GM12878 (cell line): ENCODE measurements around the gene GID4. TPM values are rescaled to one million over a fixed set of nuclear protein-coding genes. Genes with fewer than 3 reads are reported as not detected.
A peak's percentile ranks its signal among the peaks of the same experiment; 100 is the strongest.

Experiments used
- ATAC-seq: fragments of 200-7000 bp; cut with Tn5 transposase; 3 replicates; pipeline ENCODE4 v1.9.1; 2020; ENCODE audit warnings: mild to moderate bottlenecking, moderate library complexity
- BruUV-seq: library from RNA; stranded (reverse); fragments of 400-500 nt; replicated peaks from 2 replicates; lab custom pipeline; 2021; lab: Mats Ljungman, UMichigan
- CTCF ChIA-PET: fragments of 300-600 bp; sonication (Branson Sonifier 250); formaldehyde crosslinking; extraction: SDS; loops from one replicate; lab custom pipeline; 2021; ENCODE audit warnings: inconsistent platforms; lab: Yijun Ruan, JAX
- POLR2A ChIA-PET: fragments of 350-600 bp; formaldehyde crosslinking; extraction: SDS; loops from one replicate; lab custom pipeline; 2021; ENCODE audit warnings: inconsistent platforms; lab: Charles Lee
- RAD21 ChIA-PET: fragments of 300-600 bp; sonication (Branson Sonifier 250); formaldehyde crosslinking; loops from one replicate; lab custom pipeline; 2023; ENCODE audit warnings: antibody characterized with exemption; ENCODE audit not compliant: unreplicated experiment; lab: Charles Lee
- SMC1A ChIA-PET: fragments of 300-600 bp; sonication (Branson Sonifier 250); formaldehyde crosslinking; loops from one replicate; lab custom pipeline; 2023; ENCODE audit not compliant: unreplicated experiment, uncharacterized antibody; lab: Charles Lee
- DNase-seq: peaks from one replicate; pipeline ENCODE4 v3.0.0-alpha.2; 2011; ENCODE audit warnings: low read depth, low spot score
- FAIRE-seq: peaks from 3 replicates; lab custom pipeline; 2011; peaks lifted over from hg19 to GRCh38; lab: Jason Lieb, UNC
- H2AFZ ChIP-seq: 2 replicates; pipeline ENCODE4 v1.6.0; 2011; ENCODE audit warnings: low read depth, low read length, control low read depth; ENCODE audit not compliant: control insufficient read depth
- H3K27ac ChIP-seq: 2 replicates; pipeline ENCODE4 v1.5.1; 2011; ENCODE audit warnings: control low read depth; ENCODE audit not compliant: control insufficient read depth, insufficient read depth
- H3K27me3 ChIP-seq, 2 experiments: replicated peaks in 1 of 2; 2 replicates each; pipeline versions ENCODE4 v1.6.0 to v1.6.1; 2011; ENCODE audit warnings: low read length in 1 of 2; ENCODE audit not compliant: control insufficient read depth in 2 of 2, insufficient read depth in 2 of 2
- H3K36me3 ChIP-seq, 2 experiments: 2 replicates each; pipeline ENCODE4 v1.5.1; 2011; ENCODE audit warnings: low read length in 1 of 2; ENCODE audit not compliant: control insufficient read depth in 2 of 2, insufficient read depth in 2 of 2
- H3K4me1 ChIP-seq: 2 replicates; pipeline ENCODE4 v1.6.1; 2011; ENCODE audit warnings: mild to moderate bottlenecking, low read length, moderate library complexity, mixed read lengths; ENCODE audit not compliant: control insufficient read depth, insufficient read depth
- H3K4me2 ChIP-seq: 2 replicates; pipeline ENCODE4 v1.6.0; 2011; ENCODE audit warnings: control low read depth; ENCODE audit not compliant: control insufficient read depth, insufficient read depth
- H3K4me3 ChIP-seq: fragments of 200-600 bp; sonication (generic); 2 replicates; pipeline ENCODE4 v1.5.1; 2016
- H3K79me2 ChIP-seq: 2 replicates; pipeline ENCODE4 v1.6.0; 2011; ENCODE audit warnings: low read length; ENCODE audit not compliant: control insufficient read depth, insufficient read depth
- H3K9ac ChIP-seq: 2 replicates; pipeline ENCODE4 v1.8.0; 2011; ENCODE audit warnings: low read length, control low read depth, mixed read lengths; ENCODE audit not compliant: control insufficient read depth, insufficient read depth
- H3K9me3 ChIP-seq: replicated peaks from 3 replicates; pipeline ENCODE4 v1.5.1; 2011; ENCODE audit warnings: mild to moderate bottlenecking, low read length; ENCODE audit not compliant: control insufficient read depth, insufficient read depth
- H4K20me1 ChIP-seq: 2 replicates; pipeline ENCODE4 v1.6.0; 2011; ENCODE audit not compliant: control insufficient read depth, insufficient read depth
- BCL11A ChIP-seq: IDR thresholded peaks from 2 replicates; pipeline ENCODE4 v1.6.1; 2011; ENCODE audit warnings: low read depth, low read length
- CEBPB ChIP-seq, 2 experiments: fragments of 150-350 bp in 1 of 2; IDR thresholded peaks; 2 replicates each; pipeline ENCODE4 v1.6.1; 2012 to 2014; ENCODE audit warnings: low read depth in 2 of 2, low read length in 2 of 2, borderline replicate concordance in 1 of 2, inconsistent platforms in 1 of 2
- CHD1 ChIP-seq: IDR thresholded peaks from 2 replicates; pipeline ENCODE4 v1.6.1; 2012; ENCODE audit warnings: low read depth, low read length, improper control_type of control experiment
- ESRRA ChIP-seq: IDR thresholded peaks from 2 replicates; pipeline ENCODE4 v1.6.1; 2012; ENCODE audit warnings: mild to moderate bottlenecking, low read length, improper control_type of control experiment
- MXI1 ChIP-seq: fragments of 150-350 bp; IDR thresholded peaks from 2 replicates; pipeline ENCODE4 v1.6.1; 2011; ENCODE audit warnings: low read depth, mild to moderate bottlenecking, inconsistent platforms, low read length, improper control_type of control experiment
- NRF1 ChIP-seq: conservative IDR thresholded peaks from 2 replicates; pipeline ENCODE4 v1.6.1; 2011; ENCODE audit warnings: mild to moderate bottlenecking, low read depth, low read length, improper control_type of control experiment
- RCOR1 ChIP-seq: conservative IDR thresholded peaks from 2 replicates; pipeline ENCODE4 v1.6.1; 2012; ENCODE audit warnings: low read depth, low read length, improper control_type of control experiment
- RUNX3 ChIP-seq: IDR thresholded peaks from 2 replicates; pipeline ENCODE4 v1.6.1; 2012; ENCODE audit warnings: low read length, inconsistent platforms
- SMC3 ChIP-seq: IDR thresholded peaks from 2 replicates; pipeline ENCODE4 v1.6.1; 2011; ENCODE audit warnings: low read length, improper control_type of control experiment, borderline replicate concordance
- TBL1XR1 ChIP-seq: IDR thresholded peaks from 2 replicates; pipeline ENCODE4 v1.6.1; 2012; ENCODE audit warnings: low read depth, low read length, improper control_type of control experiment
- ZNF217 ChIP-seq: fragments of 450-650 bp; IDR thresholded peaks from 2 replicates; pipeline ENCODE4 v1.6.1; 2017; ENCODE audit warnings: antibody characterized with exemption, mild to moderate bottlenecking
- WGBS: methylation state at CpG from one replicate; pipeline ENCODE4 v1.1.6; 2016; ENCODE audit warnings: low lambda C conversion rate; ENCODE audit not compliant: insufficient replicate concordance, insufficient coverage; ENCODE audit errors: missing lambda C conversion rate; 5-methylcytosine and 5-hydroxymethylcytosine counted together
- in situ Hi-C: fragments of 300-500 bp; cut with MboI; formaldehyde crosslinking; loops from 9 replicates; pipeline ENCODE4 v1.14.3; 2018; ENCODE audit warnings: mixed read lengths
- intact Hi-C: fragments of 100-400 bp; cut with micrococcal nuclease; formaldehyde crosslinking; loops from one replicate; pipeline ENCODE4 v1.14.2; 2022; ENCODE audit not compliant: unreplicated experiment
- polyA plus RNA-seq, 11 experiments: library from polyadenylated mRNA; depleted of rRNA in 4 of 11; unstranded in 6 of 11; stranded (reverse) in 5 of 11; fragments of >200 nt; fragmentation: Nextera tagmentation in 4 of 11; fragmentation: Illumina TruSeq in 1 of 11; extraction: Ambion mirVana in 4 of 11; extraction: Trizol in 1 of 11; gene quantifications; 1 replicate in 1 of 11; 2 replicates in 10 of 11; pipeline versions ENCODE4 v1.2.1 to v1.2.3, GENCODE V29; 2011 to 2016; ENCODE audit warnings: inconsistent platforms in 2 of 11, missing spikeins in 2 of 11, low read depth in 1 of 11
- total RNA-seq, 4 experiments: library from RNA; depleted of rRNA in 3 of 4; stranded (reverse); fragments of >200 nt in 3 of 4; fragmentation: Illumina TruSeq in 1 of 4; extraction: Trizol in 1 of 4; gene quantifications; 2 replicates each; pipeline versions ENCODE4 v1.2.1 to v1.2.3, GENCODE V29; 2013 to 2021
- TF ChIP-seq, protein P1 (sequence below): IDR thresholded peaks from 2 replicates; pipeline ENCODE4 v1.6.1; 2011; ENCODE audit warnings: borderline replicate concordance, low read depth, mild to moderate bottlenecking, moderate library complexity, low read length; ENCODE audit not compliant: insufficient read depth, poor library complexity, severe bottlenecking
- TF ChIP-seq, protein P2 (sequence below): fragments of 450-650 bp; IDR thresholded peaks from 2 replicates; pipeline ENCODE4 v1.6.1; 2017; ENCODE audit warnings: mild to moderate bottlenecking
- TF ChIP-seq, protein P3 (sequence below): fragments of 150-350 bp; IDR thresholded peaks from 2 replicates; pipeline ENCODE4 v1.6.1; 2014; ENCODE audit warnings: mild to moderate bottlenecking, low read depth, low read length
- TF ChIP-seq, protein P4 (sequence below): fragments of 450-650 bp; formaldehyde crosslinking; IDR thresholded peaks from 2 replicates; pipeline ENCODE4 v1.4.0; 2020; ENCODE audit warnings: mild to moderate bottlenecking, moderate library complexity

GID4 gene
- total and polyA plus RNA-seq, 10 of the 15 experiments (the other 5 are each of a cell fraction or from before 2014, with no cell fraction given): 0.93 to 7.3 (median 3.6) TPM

DNA sequence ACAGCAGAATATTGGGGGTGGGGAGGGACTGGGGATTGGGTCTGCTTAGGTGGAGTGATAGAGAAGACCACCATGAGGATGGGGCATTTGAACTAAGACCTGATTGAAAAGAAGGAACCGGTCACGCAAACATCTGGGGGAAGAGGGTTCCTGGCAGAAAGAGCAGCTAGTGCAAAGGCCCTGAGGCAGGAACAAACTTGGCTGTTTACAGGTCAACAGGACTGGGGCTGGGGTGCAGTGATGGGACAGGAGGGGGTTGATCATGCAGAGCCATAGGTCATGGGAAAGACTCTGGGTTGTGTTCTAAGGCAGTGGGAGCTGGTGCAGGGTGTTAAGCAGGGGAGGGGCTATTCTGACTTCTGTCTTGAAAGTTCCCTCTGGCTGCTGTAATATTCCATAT, 50.4 kb downstream of the GID4 start:
- Histone ChIP-seq H3K9ac (no peak overlapping the region), H3K36me3 (peaks cover 0 to 7% of the 10 kb centered on the region in 2 experiments; a peak in 2 of 4 replicates), H3K9me3 (no peaks in the 10 kb centered on the region), H2AFZ (no peak overlapping the region), H3K27ac (no peak overlapping the region), H3K27me3 (no peaks in the 10 kb centered on the region), H3K4me1 (no peaks in the 10 kb centered on the region), H3K4me3 (peak overlapping the region; percentile 25; the same call in 1 of the 2 replicates), H3K79me2 (peaks cover 26% of the 10 kb centered on the region), H3K4me2 (peak overlapping the region; percentile 48), H4K20me1 (no peaks in the 10 kb centered on the region)
- CTCF ChIA-PET: no interaction called here
- SMC1A ChIA-PET: interaction anchor here (1.5 kb wide), 1 partner anchor 96 kb away, joined by 5 read pairs; no protein-coding TSS in a partner anchor
- POLR2A ChIA-PET: interaction anchor here (0.5 kb wide), 1 partner anchor 21 kb away, joined by 5 read pairs; no protein-coding TSS in a partner anchor
- BruUV-seq: no TSS peak
- no peak for DNase-seq
- no peak for TF ChIP-seq SMC3
- TF ChIP-seq, protein P1, sequence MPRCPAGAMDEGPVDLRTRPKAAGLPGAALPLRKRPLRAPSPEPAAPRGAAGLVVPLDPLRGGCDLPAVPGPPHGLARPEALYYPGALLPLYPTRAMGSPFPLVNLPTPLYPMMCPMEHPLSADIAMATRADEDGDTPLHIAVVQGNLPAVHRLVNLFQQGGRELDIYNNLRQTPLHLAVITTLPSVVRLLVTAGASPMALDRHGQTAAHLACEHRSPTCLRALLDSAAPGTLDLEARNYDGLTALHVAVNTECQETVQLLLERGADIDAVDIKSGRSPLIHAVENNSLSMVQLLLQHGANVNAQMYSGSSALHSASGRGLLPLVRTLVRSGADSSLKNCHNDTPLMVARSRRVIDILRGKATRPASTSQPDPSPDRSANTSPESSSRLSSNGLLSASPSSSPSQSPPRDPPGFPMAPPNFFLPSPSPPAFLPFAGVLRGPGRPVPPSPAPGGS: no peak
- no peak for TF ChIP-seq TBL1XR1
- TF ChIP-seq, protein P2, sequence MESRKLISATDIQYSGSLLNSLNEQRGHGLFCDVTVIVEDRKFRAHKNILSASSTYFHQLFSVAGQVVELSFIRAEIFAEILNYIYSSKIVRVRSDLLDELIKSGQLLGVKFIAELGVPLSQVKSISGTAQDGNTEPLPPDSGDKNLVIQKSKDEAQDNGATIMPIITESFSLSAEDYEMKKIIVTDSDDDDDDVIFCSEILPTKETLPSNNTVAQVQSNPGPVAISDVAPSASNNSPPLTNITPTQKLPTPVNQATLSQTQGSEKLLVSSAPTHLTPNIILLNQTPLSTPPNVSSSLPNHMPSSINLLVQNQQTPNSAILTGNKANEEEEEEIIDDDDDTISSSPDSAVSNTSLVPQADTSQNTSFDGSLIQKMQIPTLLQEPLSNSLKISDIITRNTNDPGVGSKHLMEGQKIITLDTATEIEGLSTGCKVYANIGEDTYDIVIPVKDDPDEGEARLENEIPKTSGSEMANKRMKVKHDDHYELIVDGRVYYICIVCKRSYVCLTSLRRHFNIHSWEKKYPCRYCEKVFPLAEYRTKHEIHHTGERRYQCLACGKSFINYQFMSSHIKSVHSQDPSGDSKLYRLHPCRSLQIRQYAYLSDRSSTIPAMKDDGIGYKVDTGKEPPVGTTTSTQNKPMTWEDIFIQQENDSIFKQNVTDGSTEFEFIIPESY: no peak
- no peak for TF ChIP-seq CEBPB (IDR thresholded peaks at IDR 0.05; ENCODE audit: borderline replicate concordance in 1 of 2, low read depth in 2 of 2, low read length in 2 of 2)
- TF ChIP-seq ESRRA: no peak
- no peak for TF ChIP-seq CHD1
- TF ChIP-seq, protein P3, sequence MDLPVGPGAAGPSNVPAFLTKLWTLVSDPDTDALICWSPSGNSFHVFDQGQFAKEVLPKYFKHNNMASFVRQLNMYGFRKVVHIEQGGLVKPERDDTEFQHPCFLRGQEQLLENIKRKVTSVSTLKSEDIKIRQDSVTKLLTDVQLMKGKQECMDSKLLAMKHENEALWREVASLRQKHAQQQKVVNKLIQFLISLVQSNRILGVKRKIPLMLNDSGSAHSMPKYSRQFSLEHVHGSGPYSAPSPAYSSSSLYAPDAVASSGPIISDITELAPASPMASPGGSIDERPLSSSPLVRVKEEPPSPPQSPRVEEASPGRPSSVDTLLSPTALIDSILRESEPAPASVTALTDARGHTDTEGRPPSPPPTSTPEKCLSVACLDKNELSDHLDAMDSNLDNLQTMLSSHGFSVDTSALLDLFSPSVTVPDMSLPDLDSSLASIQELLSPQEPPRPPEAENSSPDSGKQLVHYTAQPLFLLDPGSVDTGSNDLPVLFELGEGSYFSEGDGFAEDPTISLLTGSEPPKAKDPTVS: no peak
- TF ChIP-seq BCL11A: no peak
- TF ChIP-seq MXI1: no peak
- TF ChIP-seq RCOR1: no peak
- no peak for TF ChIP-seq RUNX3
- no peak for TF ChIP-seq ZNF217
- TF ChIP-seq, protein P4, sequence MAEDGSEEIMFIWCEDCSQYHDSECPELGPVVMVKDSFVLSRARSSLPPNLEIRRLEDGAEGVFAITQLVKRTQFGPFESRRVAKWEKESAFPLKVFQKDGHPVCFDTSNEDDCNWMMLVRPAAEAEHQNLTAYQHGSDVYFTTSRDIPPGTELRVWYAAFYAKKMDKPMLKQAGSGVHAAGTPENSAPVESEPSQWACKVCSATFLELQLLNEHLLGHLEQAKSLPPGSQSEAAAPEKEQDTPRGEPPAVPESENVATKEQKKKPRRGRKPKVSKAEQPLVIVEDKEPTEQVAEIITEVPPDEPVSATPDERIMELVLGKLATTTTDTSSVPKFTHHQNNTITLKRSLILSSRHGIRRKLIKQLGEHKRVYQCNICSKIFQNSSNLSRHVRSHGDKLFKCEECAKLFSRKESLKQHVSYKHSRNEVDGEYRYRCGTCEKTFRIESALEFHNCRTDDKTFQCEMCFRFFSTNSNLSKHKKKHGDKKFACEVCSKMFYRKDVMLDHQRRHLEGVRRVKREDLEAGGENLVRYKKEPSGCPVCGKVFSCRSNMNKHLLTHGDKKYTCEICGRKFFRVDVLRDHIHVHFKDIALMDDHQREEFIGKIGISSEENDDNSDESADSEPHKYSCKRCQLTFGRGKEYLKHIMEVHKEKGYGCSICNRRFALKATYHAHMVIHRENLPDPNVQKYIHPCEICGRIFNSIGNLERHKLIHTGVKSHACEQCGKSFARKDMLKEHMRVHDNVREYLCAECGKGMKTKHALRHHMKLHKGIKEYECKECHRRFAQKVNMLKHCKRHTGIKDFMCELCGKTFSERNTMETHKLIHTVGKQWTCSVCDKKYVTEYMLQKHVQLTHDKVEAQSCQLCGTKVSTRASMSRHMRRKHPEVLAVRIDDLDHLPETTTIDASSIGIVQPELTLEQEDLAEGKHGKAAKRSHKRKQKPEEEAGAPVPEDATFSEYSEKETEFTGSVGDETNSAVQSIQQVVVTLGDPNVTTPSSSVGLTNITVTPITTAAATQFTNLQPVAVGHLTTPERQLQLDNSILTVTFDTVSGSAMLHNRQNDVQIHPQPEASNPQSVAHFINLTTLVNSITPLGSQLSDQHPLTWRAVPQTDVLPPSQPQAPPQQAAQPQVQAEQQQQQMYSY: no peak
- TF ChIP-seq NRF1: no peak
- no peak for ATAC-seq
- intact Hi-C loops (no loop called here), in situ Hi-C loops (no loop called here)
- 90% methylated on average over 2 of the region's 2 CpGs for WGBS
- no peak for FAIRE-seq
- RAD21 ChIA-PET: no interaction called here
